Activated B cell treated with CpG ODN at 0.5 μM for 24 hours (primary cell): ENCODE data around the gene CRB3. TPM values are rescaled to one million over a fixed set of nuclear protein-coding genes. Genes with fewer than 3 reads are reported as not detected.
"Not testable (repeated sequence)": the region's sequence is repeated elsewhere in the genome, so short reads cannot be mapped to it uniquely, and the experiment has no call there.

ENCODE experiments used
- ATAC-seq: fragments of 200-7000 bp; cut with Tn5 transposase; one replicate; pipeline ENCODE4 v1.10.0; 2021; ENCODE audit warnings: low read depth, mild to moderate bottlenecking, moderate library complexity
- CTCF ChIA-PET: fragments of 350-600 bp; sonication (Branson Sonifier 250); formaldehyde crosslinking; loops from one replicate; lab custom pipeline; 2021; ENCODE audit warnings: antibody characterized with exemption; lab: Charles Lee
- POLR2A ChIA-PET: fragments of 350-600 bp; sonication (Branson Sonifier 250); formaldehyde crosslinking; loops from one replicate; lab custom pipeline; 2021; ENCODE audit warnings: antibody characterized with exemption; lab: Charles Lee
- DNase-seq: peaks from one replicate; pipeline ENCODE4 v3.0.0; 2022
- H3K27ac Mint-ChIP-seq: one replicate; pipeline ENCODE4 v1.8.0; 2020; ENCODE audit warnings: mixed read lengths
- H3K27me3 Mint-ChIP-seq: one replicate; pipeline ENCODE4 v1.8.0; 2021; ENCODE audit warnings: mixed read lengths
- H3K36me3 Mint-ChIP-seq: one replicate; pipeline ENCODE4 v1.8.0; 2021; ENCODE audit warnings: low read depth, mixed read lengths
- H3K4me1 Mint-ChIP-seq: one replicate; pipeline ENCODE4 v1.8.0; 2021; ENCODE audit warnings: mixed read lengths
- H3K4me3 Mint-ChIP-seq: one replicate; pipeline ENCODE4 v1.8.0; 2020; ENCODE audit warnings: mild to moderate bottlenecking, mixed read lengths
- H3K9me3 Mint-ChIP-seq: one replicate; pipeline ENCODE4 v1.8.0; 2020; ENCODE audit warnings: mixed read lengths
- intact Hi-C: fragments of 100-400 bp; cut with micrococcal nuclease; formaldehyde crosslinking; loops from one replicate; pipeline ENCODE4 v1.15.1; 2024
- total RNA-seq: library from RNA; stranded (reverse); gene quantifications from 2 replicates; pipeline ENCODE4 v1.2.3, GENCODE V29; 2022
- TF ChIP-seq, protein P1 (sequence below): fragments of 200-600 bp; IDR thresholded peaks from one replicate; pipeline ENCODE4 v1.8.0; 2022; ENCODE audit warnings: antibody characterized with exemption, mild to moderate bottlenecking

Gene CRB3
- total RNA-seq, 1 donor from 2014 or later: 8.4 TPM

DNA sequence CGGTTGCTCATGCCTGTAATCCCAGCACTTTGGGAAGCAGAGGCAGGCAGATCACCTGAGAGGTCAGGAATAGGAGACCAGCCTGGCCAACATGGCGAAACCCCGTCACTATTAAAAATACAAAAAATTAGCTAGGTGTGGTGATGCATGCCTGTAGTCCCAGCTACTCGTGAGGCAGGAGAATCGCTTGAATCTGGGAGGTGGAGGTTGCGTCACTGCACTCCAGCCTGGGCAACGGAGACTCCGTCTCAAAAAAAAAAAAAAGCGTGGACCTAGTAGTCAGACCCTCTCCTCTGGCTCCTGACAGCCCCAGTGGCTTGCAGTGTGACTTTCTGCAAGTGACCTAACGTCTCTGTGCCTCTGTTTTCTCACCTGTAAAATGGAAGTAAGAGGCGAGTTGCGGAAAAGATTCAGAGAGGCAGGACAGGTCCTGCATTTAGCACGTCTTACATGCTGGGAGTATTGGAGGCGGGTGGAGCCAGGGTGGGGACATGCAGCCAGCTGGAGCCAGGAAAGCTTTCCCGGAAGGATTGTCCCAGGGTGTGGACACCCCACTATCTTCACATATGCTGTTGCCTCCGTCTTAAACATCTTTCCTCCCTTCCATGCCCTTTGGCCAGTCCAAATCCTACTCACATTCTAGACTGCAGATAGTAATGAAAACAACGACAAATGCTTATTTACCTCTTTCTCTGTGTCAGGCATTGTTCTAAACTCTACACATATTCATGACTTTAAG is 35.1 kb downstream of the CRB3 start:
- no peak overlapping the region for H3K4me3 Mint-ChIP-seq
- no peaks in the 10 kb centered on the region for H3K9me3 Mint-ChIP-seq
- DNase-seq: no peak
- POLR2A ChIA-PET: interaction anchor here (0.7 to 1.3 kb wide), 3 partner anchors 17 to 600 kb away, joined by 3 to 4 read pairs (median 3); partner anchors contain the start of gene DENND1C
- no peak overlapping the region for H3K27ac Mint-ChIP-seq
- peaks cover 5% of the 10 kb centered on the region for H3K36me3 Mint-ChIP-seq
- ATAC-seq: no peak
- peaks cover 14% of the 10 kb centered on the region for H3K4me1 Mint-ChIP-seq
- intact Hi-C loops: no loop called here
- CTCF ChIA-PET: no interaction called here
- peaks cover 4% of the 10 kb centered on the region for H3K27me3 Mint-ChIP-seq
- TF ChIP-seq, protein P1, sequence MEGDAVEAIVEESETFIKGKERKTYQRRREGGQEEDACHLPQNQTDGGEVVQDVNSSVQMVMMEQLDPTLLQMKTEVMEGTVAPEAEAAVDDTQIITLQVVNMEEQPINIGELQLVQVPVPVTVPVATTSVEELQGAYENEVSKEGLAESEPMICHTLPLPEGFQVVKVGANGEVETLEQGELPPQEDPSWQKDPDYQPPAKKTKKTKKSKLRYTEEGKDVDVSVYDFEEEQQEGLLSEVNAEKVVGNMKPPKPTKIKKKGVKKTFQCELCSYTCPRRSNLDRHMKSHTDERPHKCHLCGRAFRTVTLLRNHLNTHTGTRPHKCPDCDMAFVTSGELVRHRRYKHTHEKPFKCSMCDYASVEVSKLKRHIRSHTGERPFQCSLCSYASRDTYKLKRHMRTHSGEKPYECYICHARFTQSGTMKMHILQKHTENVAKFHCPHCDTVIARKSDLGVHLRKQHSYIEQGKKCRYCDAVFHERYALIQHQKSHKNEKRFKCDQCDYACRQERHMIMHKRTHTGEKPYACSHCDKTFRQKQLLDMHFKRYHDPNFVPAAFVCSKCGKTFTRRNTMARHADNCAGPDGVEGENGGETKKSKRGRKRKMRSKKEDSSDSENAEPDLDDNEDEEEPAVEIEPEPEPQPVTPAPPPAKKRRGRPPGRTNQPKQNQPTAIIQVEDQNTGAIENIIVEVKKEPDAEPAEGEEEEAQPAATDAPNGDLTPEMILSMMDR: no peak

DNA sequence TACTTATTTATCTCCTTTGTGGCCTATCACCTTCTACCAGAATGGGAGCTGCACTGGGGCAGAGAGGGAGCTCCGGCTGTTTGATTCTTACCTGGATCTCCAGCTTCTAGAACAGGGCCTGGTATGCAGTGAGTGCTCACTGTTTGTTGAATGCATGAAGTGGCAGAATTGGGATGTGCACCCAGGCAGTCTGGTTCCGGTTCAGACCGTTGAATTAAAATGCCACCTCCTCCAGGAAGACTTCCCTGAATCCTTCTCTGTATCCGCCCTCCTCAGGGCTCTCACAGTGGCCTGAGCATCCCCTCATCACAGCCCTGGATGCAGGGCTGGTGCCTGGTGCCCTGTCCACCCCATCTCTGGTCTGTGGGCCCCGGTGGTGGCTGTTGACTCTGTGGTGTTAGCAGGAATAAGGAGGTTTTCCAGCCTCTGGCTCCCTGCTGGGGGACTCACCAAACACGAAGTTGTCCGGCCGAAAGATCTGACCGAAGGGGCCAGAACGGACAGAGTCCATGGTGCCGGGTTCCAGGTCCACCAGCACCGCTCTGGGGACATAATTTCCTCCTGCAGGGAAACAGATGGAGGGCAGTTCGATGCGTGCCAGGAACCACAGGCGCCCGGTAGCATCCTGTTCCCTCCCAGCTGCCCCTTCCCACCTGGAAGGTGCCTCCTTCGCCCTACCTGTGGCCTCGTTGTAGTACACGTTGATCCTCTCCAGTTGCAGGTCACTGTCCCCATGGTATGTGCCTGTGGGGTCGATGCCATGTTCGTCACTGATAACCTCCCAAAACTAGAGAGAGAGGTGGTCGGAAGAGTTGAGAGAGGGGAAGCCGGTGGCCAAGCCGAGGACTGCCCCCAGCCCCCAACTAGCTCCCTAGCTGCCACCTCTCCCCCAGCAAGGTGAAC is 37.0 kb downstream of the CRB3 start:
- TF ChIP-seq, protein P1: no peak
- Mint-ChIP-seq H3K36me3 (no peaks in the 10 kb centered on the region), H3K27ac (no peak overlapping the region), H3K27me3 (peaks cover 4% of the 10 kb centered on the region), H3K4me3 (peak overlapping the region; percentile 87), H3K9me3 (no peaks in the 10 kb centered on the region), H3K4me1 (peaks cover 23% of the 10 kb centered on the region)
- ATAC-seq (no peak), DNase-seq (no peak)
- ChIA-PET CTCF (interaction anchor here (1.3 kb wide), 1 partner anchor 16 kb away, joined by 5 read pairs; no protein-coding TSS in a partner anchor), POLR2A (interaction anchor here (0.7 kb wide), 1 partner anchor 696 kb away, joined by 3 read pairs; no protein-coding TSS in a partner anchor)
- intact Hi-C loops: loop anchor here (5.0 kb wide), 1 partner anchor 361 kb away; no protein-coding TSS in a partner anchor

DNA sequence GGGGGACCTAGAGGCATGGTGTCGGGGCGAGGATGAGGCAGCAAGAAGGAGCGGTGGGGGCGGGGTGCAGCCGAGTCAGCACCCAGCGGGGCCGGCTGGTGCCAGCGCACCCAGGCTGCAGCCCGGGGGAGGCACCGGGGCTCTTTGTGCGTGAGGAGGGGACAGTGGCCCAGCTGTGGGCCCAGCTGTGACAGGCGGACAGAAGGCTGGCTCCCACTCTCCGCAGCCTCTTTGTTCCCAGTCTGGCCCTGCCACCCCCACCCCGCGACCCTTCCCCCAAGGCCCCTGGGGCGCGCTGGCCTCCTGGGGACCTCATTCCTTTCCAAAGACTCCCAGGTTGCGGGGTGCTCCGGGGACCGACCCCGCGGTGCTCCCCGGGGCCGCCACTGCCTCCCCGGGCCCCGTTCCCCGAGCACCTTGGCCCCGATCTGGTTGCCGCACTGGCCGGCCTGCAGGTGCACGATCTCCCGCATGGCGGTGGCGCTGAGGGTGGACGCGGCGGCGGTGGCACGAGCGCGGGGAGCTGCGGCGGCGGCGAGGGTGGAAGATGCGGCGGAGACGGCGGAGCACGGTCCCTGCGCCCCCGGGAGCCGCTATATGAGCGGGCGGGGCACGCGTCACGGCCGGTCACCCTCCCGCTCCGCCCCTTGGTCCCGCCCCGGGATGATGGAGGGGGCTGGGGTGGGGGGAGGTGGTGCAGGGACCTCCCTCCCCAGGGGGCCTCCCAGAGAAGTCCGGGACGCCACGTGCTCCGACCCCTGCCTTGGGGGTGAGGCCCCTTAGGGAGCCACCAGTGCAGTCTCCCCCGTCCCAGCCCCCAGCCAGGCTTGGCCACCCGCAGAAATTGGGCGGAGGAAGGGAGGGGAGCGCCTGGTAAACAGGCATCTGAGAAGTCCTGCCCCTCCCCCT is 37.9 kb downstream of the CRB3 start, which contains the start of gene TUBB4A:
Gene TUBB4A, minus strand, starts transcription at position 570 of the 909 bp plus-strand sequence. Its CDS starts 97 bp downstream, at position 473.
- POLR2A ChIA-PET: interaction anchor here (1.0 kb wide), 1 partner anchor 20 kb away, joined by 4 read pairs; the partner anchor contains the start of gene DENND1C
- no peaks in the 10 kb centered on the region for H3K36me3 Mint-ChIP-seq
- intact Hi-C loops: loop anchor here (1.0 to 5.0 kb wide), 3 partner anchors 42 to 360 kb away; no protein-coding TSS in a partner anchor
- DNase-seq (peak; percentile 65), ATAC-seq (peak; percentile 78)
- TF ChIP-seq, protein P1: no peak
- H3K27ac Mint-ChIP-seq: no peak within 1 kb of the TSS
- H3K4me3 Mint-ChIP-seq: peak within 1 kb of the TSS; percentile 87
- peaks cover 4% of the 10 kb centered on the region for H3K27me3 Mint-ChIP-seq
- H3K4me1 Mint-ChIP-seq: peaks cover 23% of the 10 kb centered on the region
- no peaks in the 10 kb centered on the region for H3K9me3 Mint-ChIP-seq
- CTCF ChIA-PET: interaction anchor here (1.3 kb wide), 1 partner anchor 15 kb away, joined by 5 read pairs; no protein-coding TSS in a partner anchor

DNA sequence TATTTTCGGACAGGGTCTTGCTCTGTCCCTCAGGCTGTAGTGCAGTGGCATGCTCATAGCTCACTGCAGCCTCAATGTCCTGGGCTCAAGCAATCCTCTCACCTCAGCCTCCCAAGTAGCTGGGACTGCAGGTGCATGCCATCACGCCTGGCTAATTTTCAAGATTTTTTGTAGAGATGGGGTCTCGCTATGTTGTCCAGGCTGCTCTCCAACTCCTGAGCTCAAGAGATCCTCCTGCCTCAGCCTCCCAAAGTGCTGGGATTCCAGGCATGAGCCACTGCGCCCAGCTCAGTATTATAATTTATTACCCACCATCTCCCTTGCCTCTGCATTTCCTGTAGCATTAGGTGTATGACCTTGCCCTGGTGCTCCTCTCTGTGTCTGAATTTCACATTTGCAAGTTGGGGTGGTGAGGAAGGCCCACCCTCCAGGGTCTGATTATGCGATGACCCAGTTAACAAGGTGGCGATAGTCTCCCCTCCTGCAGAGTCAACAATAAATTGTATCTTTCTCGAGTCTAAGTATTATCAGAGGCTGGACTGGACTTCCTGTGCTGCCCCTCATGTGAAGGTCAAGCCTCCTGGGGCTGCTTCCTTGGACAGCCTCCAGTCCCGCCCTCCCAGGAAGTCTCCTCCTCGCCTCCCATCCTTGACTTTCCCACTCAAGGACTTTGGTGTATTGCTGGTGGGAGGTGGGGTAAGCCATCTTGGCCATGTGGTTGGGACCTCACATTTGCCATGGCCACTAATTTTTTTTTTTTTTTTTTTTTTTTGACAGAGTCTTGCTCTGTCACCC is 39.5 kb downstream of the CRB3 start:
- DNase-seq (no peak), ATAC-seq (no peak)
- Mint-ChIP-seq H3K4me1 (peaks cover 23% of the 10 kb centered on the region), H3K27me3 (peaks cover 4% of the 10 kb centered on the region), H3K36me3 (no peaks in the 10 kb centered on the region), H3K27ac (no peak overlapping the region), H3K9me3 (no peaks in the 10 kb centered on the region), H3K4me3 (peak overlapping the region; percentile 51)
- TF ChIP-seq, protein P1: no peak
- CTCF ChIA-PET: interaction anchor here (0.5 to 2.2 kb wide), 3 partner anchors 67 to 377 kb away, joined by 3 to 6 read pairs (median 4); no protein-coding TSS in a partner anchor
- POLR2A ChIA-PET: interaction anchor here (0.6 to 1.1 kb wide), 4 partner anchors 22 to 299 kb away, joined by 3 to 5 read pairs (median 4); partner anchors contain the start of gene DENND1C
- intact Hi-C loops: loop anchor here (1.0 to 5.0 kb wide), 4 partner anchors 21 to 359 kb away; partner anchors contain the start of gene GTF2F1

DNA sequence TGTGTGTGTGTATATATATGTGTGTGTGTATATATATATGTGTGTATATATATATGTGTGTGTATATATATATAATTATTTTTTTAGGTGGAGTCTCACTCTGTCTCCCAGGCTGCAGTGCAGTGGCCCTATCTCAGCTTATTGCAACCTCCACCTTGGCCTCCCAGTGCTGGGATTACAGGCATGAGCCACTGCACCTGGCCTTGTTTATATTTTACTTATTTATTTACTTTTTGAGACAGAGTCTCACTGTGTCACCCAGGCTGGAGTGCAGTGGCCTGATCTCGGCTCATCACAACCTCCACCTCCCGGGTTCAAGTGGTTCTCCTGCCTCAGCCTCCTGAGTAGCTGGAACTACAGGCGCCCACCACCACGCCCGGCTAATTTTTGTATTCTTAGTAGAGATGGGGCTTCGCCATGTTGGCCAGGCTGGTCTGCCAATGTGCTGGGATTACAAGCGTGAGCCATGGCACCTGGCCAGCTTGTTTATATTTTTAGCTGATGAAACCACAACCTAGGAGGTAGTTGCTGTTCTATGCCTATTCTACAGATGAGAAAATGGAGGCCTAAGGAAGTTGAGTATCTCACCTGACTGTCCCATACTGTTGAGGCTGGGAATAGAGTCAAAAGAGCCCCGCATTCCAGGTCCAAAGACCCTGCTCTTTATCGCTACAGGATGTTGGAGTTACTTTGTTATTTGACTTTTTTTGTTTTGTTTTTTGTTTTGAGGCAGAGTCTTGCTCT is 44.1 kb downstream of the CRB3 start:
- H3K27ac Mint-ChIP-seq, H3K4me3 Mint-ChIP-seq, ATAC-seq, H3K9me3 Mint-ChIP-seq, H3K36me3 Mint-ChIP-seq, H3K27me3 Mint-ChIP-seq, CTCF ChIA-PET, intact Hi-C loops, DNase-seq, POLR2A ChIA-PET: not testable (repeated sequence)
- peaks cover 11% of the 10 kb centered on the region for H3K4me1 Mint-ChIP-seq
